Measurements from ENCODE around the gene PDIA5. TPM values are rescaled to one million over a fixed set of nuclear protein-coding genes. Genes with fewer than 3 reads are reported as not detected.

Gene PDIA5
- total RNA-seq, 1 experiment from 2014 or later: 50.8 TPM

DNA sequence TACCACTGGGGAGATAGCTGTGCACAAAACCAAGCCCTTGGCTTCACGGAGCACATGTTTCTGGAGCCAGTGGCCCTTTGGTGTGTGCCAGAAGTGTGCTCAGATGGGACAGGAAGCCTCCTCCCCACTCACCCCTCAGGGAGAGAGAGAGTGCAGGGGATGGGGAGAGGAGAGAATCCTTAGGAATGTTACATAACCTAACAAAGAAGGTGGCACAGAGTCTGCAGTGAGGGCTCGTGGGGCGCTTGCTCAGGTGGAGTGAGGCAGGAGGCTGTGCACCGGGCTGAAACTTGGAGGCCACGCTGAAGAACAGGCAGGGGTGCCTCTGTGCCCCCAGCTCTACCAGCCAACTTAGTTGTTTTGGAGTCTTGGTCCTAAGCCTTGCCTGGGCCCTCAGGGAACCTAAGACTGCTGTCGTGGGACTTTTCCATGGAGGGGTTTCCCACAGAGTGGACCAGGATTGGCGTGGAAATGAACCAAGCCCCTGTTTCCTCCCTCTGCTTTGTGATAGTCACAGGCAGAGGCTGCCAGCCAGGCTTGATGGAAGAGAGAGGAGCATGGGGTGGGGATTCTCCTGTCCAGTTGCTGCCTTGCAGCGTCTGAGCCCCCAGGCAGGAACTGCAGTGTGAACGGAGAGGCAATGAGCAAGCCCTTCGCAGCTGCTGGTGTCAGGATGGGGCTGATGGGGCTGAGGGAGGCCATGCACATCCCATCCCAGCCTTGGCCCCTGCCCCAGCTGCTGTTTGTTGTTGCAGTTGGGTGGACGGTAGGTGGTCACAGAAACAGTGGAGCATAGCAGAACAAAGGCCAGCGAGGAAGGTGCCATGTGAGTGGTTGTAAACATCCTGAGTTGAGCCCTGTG, 32.7 kb downstream of the PDIA5 start:
- CTCF ChIA-PET: no interaction called here

More for the DNA sequence above, 32.7 kb downstream of the PDIA5 start:
- H3K9ac ChIP-seq (ENCODE audit: low read length): no peak overlapping the region
- no peak overlapping the region for H3K4me2 ChIP-seq (ENCODE audit: low read length)
- BruUV-seq (replicated peaks): no TSS peak
- peaks cover 37% of the 10 kb centered on the region; the same call in 1 of the 2 replicates for H3K79me2 ChIP-seq (ENCODE audit: insufficient read depth, low read length)
- no peak for DNase-seq (ENCODE audit: low read depth, low spot score)
- H3K9me3 ChIP-seq (ENCODE audit: control insufficient read depth in 1 of 2, insufficient read depth in 1 of 2, low read depth in 1 of 2, low read length in 2 of 2): no peaks in the 10 kb centered on the region
- intact Hi-C loops (cut with micrococcal nuclease): no loop called here
- H3K27ac ChIP-seq (ENCODE audit: low read depth, low read length): no peak overlapping the region
- H4K20me1 ChIP-seq (ENCODE audit: insufficient read depth): no peaks in the 10 kb centered on the region
- H3K4me1 ChIP-seq (ENCODE audit: control insufficient read depth in 1 of 2, insufficient read depth in 2 of 2, low read length in 2 of 2): peaks cover 0 to 19% of the 10 kb centered on the region in 2 experiments; a peak in 2 of 4 replicates
- H3K36me3 ChIP-seq (ENCODE audit: control insufficient read depth in 1 of 2, insufficient read depth in 2 of 2, low read length in 2 of 2): peaks cover 21 to 51% of the 10 kb centered on the region in 2 experiments
- TF ChIP-seq SP1 (IDR thresholded peaks at IDR 0.05; ENCODE audit: low read depth): no peak
- TF ChIP-seq JUND (IDR thresholded peaks at IDR 0.05): no peak
- TF ChIP-seq SRF (IDR thresholded peaks at IDR 0.05; ENCODE audit: low read depth): no peak
- no peak for TF ChIP-seq ELF1 (IDR thresholded peaks at IDR 0.05; ENCODE audit: borderline replicate concordance, low read depth)
- no peak for TF ChIP-seq EZH2 (IDR thresholded peaks at IDR 0.05)
- TF ChIP-seq YY1 (IDR thresholded peaks at IDR 0.05; ENCODE audit: extremely low read depth, insufficient replicate concordance, low read depth, low read length): no peak
- TF ChIP-seq, protein P1, sequence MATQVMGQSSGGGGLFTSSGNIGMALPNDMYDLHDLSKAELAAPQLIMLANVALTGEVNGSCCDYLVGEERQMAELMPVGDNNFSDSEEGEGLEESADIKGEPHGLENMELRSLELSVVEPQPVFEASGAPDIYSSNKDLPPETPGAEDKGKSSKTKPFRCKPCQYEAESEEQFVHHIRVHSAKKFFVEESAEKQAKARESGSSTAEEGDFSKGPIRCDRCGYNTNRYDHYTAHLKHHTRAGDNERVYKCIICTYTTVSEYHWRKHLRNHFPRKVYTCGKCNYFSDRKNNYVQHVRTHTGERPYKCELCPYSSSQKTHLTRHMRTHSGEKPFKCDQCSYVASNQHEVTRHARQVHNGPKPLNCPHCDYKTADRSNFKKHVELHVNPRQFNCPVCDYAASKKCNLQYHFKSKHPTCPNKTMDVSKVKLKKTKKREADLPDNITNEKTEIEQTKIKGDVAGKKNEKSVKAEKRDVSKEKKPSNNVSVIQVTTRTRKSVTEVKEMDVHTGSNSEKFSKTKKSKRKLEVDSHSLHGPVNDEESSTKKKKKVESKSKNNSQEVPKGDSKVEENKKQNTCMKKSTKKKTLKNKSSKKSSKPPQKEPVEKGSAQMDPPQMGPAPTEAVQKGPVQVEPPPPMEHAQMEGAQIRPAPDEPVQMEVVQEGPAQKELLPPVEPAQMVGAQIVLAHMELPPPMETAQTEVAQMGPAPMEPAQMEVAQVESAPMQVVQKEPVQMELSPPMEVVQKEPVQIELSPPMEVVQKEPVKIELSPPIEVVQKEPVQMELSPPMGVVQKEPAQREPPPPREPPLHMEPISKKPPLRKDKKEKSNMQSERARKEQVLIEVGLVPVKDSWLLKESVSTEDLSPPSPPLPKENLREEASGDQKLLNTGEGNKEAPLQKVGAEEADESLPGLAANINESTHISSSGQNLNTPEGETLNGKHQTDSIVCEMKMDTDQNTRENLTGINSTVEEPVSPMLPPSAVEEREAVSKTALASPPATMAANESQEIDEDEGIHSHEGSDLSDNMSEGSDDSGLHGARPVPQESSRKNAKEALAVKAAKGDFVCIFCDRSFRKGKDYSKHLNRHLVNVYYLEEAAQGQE (IDR thresholded peaks at IDR 0.05; ENCODE audit: low read depth): no peak
- no peak for TF ChIP-seq POLR2AphosphoS5 (IDR thresholded peaks at IDR 0.05; ENCODE audit: low read depth, low read length)
- TF ChIP-seq, protein P2, sequence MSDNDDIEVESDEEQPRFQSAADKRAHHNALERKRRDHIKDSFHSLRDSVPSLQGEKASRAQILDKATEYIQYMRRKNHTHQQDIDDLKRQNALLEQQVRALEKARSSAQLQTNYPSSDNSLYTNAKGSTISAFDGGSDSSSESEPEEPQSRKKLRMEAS (IDR thresholded peaks at IDR 0.05): no peak
- no peak for TF ChIP-seq CEBPB (IDR thresholded peaks at IDR 0.05; ENCODE audit: low read depth)
- TF ChIP-seq CBX3 (IDR thresholded peaks at IDR 0.05; ENCODE audit: low read depth): no peak
- TF ChIP-seq, protein P3, sequence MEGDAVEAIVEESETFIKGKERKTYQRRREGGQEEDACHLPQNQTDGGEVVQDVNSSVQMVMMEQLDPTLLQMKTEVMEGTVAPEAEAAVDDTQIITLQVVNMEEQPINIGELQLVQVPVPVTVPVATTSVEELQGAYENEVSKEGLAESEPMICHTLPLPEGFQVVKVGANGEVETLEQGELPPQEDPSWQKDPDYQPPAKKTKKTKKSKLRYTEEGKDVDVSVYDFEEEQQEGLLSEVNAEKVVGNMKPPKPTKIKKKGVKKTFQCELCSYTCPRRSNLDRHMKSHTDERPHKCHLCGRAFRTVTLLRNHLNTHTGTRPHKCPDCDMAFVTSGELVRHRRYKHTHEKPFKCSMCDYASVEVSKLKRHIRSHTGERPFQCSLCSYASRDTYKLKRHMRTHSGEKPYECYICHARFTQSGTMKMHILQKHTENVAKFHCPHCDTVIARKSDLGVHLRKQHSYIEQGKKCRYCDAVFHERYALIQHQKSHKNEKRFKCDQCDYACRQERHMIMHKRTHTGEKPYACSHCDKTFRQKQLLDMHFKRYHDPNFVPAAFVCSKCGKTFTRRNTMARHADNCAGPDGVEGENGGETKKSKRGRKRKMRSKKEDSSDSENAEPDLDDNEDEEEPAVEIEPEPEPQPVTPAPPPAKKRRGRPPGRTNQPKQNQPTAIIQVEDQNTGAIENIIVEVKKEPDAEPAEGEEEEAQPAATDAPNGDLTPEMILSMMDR (IDR thresholded peaks at IDR 0.05 in 2 of 3, conservative IDR thresholded peaks at IDR 0.05 in 1 of 3; ENCODE audit: borderline replicate concordance in 1 of 3, insufficient read depth in 1 of 3, low read depth in 2 of 3, low read length in 2 of 3): no peak
- no peak for TF ChIP-seq ZNF274 (IDR thresholded peaks at IDR 0.05; ENCODE audit: low read depth, low read length)
- TF ChIP-seq, protein P4, sequence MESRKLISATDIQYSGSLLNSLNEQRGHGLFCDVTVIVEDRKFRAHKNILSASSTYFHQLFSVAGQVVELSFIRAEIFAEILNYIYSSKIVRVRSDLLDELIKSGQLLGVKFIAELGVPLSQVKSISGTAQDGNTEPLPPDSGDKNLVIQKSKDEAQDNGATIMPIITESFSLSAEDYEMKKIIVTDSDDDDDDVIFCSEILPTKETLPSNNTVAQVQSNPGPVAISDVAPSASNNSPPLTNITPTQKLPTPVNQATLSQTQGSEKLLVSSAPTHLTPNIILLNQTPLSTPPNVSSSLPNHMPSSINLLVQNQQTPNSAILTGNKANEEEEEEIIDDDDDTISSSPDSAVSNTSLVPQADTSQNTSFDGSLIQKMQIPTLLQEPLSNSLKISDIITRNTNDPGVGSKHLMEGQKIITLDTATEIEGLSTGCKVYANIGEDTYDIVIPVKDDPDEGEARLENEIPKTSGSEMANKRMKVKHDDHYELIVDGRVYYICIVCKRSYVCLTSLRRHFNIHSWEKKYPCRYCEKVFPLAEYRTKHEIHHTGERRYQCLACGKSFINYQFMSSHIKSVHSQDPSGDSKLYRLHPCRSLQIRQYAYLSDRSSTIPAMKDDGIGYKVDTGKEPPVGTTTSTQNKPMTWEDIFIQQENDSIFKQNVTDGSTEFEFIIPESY (IDR thresholded peaks at IDR 0.05; ENCODE audit: extremely low read depth, insufficient replicate concordance, low read length): no peak
- TF ChIP-seq EGR1 (IDR thresholded peaks at IDR 0.05; ENCODE audit: low read depth): no peak
- no peak for TF ChIP-seq EZH2phosphoT487 (IDR thresholded peaks at IDR 0.05; ENCODE audit: borderline replicate concordance)
- TF ChIP-seq TCF7L2 (IDR thresholded peaks at IDR 0.05; ENCODE audit: borderline replicate concordance, extremely low read depth, insufficient read depth, insufficient read length): no peak
- H3K4me3 ChIP-seq (replicated peaks in 1 of 2; ENCODE audit: low read depth in 1 of 2, low read length in 2 of 2): no peak overlapping the region
- ChIA-PET POLR2A (no interaction called here), RAD21 (ENCODE audit: low non-redundant PET in 1 of 2, low total read pairs in 2 of 2, uncharacterized antibody in 2 of 2, unreplicated experiment in 2 of 2) (no interaction called here)
- H3K9me2 ChIP-seq (ENCODE audit: insufficient read depth): no peaks in the 10 kb centered on the region
- H2AFZ ChIP-seq (ENCODE audit: low read depth, low read length, poor library complexity, severe bottlenecking): no peak overlapping the region
- H3K27me3 ChIP-seq (ENCODE audit: insufficient read depth, low read length): no peaks in the 10 kb centered on the region
- ATAC-seq: no peak

Measured in HCT116 (cell line).